ENCODE results near the gene IGFBP2.

- TF ChIP-seq CTCF (CRISPR knock-in tag; IDR thresholded peaks at IDR 0.05): no peak
- no peak for TF ChIP-seq DR1 (CRISPR knock-in tag; IDR thresholded peaks at IDR 0.05)
- no peak for TF ChIP-seq ZNF367 (CRISPR knock-in tag; IDR thresholded peaks at IDR 0.05; ENCODE audit: borderline replicate concordance)
- TF ChIP-seq ELF4 (CRISPR knock-in tag; IDR thresholded peaks at IDR 0.05; ENCODE audit: borderline replicate concordance): no peak
- no peak for TF ChIP-seq POLR2A (IDR thresholded peaks at IDR 0.05; ENCODE audit: insufficient read depth in 1 of 2, low read depth in 2 of 2, low read length in 2 of 2)
- TF ChIP-seq TP53 (CRISPR knock-in tag; conservative IDR thresholded peaks at IDR 0.05): no peak
- TF ChIP-seq U2AF1 (optimal IDR thresholded peaks at IDR 0.05; ENCODE audit: low read depth, low read length): no peak
Measured at GRCh38 chr2:216671791-216672343, 38.6 kb downstream of the IGFBP2 start.
